GM12865 (cell line): ENCODE data around the gene SLC34A1.
"Not testable (repeated sequence)": the region's sequence is repeated elsewhere in the genome, so short reads cannot be mapped to it uniquely, and the experiment has no call there.

Experiments
- DNase-seq: peaks from one replicate; pipeline ENCODE4 v3.0.0; 2010; ENCODE audit warnings: low read depth
- H3K4me3 ChIP-seq: 2 replicates; pipeline ENCODE4 v1.5.1; 2011; ENCODE audit warnings: mild to moderate bottlenecking, low read depth, low read length, control low read depth
- CTCF ChIP-seq: IDR thresholded peaks from 2 replicates; pipeline ENCODE4 v1.5.1; 2011; ENCODE audit warnings: low read length, control low read depth, low read depth, inconsistent platforms; ENCODE audit not compliant: insufficient read depth; ENCODE audit errors: missing control alignments

SLC34A1 gene

GRCh38 chr5:177355868-177356168, 28.4 kb upstream of the SLC34A1 start:
- DNase-seq, result no peak
- no peak for TF ChIP-seq CTCF
- H3K4me3 ChIP-seq, result no peak overlapping the region

- no peak for TF ChIP-seq CTCF
- DNase-seq, result no peak
- no peak overlapping the region for H3K4me3 ChIP-seq
These were observed 27.5 kb upstream of the SLC34A1 start for GRCh38 chr5:177356746-177357145.

GRCh38 chr5:177357146-177357458, 27.1 kb upstream of the SLC34A1 start:
- TF ChIP-seq CTCF, result no peak
- no peak for DNase-seq
- no peak overlapping the region for H3K4me3 ChIP-seq

- H3K4me3 ChIP-seq, result peak within 1 kb of the TSS; percentile 69
- no peak for TF ChIP-seq CTCF
- peak; percentile 95 for DNase-seq
These were observed 26.5 kb upstream of the SLC34A1 start, which contains the start of gene RGS14 for GRCh38 chr5:177357459-177358351. RGS14 (plus strand) TSS chr5:177357924; CDS start chr5:177358025, 101 bp downstream.

GRCh38 chr5:177358370-177358819, 25.8 kb upstream of the SLC34A1 start:
- H3K4me3 ChIP-seq, result peak overlapping the region; percentile 69
- TF ChIP-seq CTCF, result no peak
- no peak for DNase-seq

GRCh38 chr5:177359451-177359851, 24.8 kb upstream of the SLC34A1 start:
- no peak for TF ChIP-seq CTCF
- H3K4me3 ChIP-seq, result peak overlapping the region; percentile 69
- DNase-seq, result no peak

DNA sequence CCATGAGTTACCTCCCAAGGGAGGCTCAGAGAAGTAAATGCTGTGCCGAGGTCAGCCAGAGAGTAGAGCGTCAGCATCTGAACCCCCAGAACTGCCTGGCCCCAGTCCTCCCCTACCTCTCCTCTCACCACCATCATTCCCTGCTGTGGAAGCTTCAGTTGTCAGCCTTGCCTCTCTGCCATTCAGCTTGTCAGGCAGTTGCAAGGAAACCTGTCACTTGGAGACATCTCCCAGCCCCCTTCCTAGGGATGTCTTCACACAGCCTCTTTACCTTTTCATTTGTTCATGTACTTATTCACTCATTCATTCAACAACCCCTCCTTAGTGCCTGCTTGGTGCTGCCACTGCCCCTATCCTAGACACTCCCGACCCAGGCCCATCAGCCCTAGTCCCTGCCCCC, 24.4 kb upstream of the SLC34A1 start:
- no peak overlapping the region; the same call in 1 of the 2 replicates for H3K4me3 ChIP-seq
- DNase-seq, result no peak
- TF ChIP-seq CTCF, result no peak

- H3K4me3 ChIP-seq, DNase-seq: not testable (repeated sequence)
These were observed 23.5 kb upstream of the SLC34A1 start for GRCh38 chr5:177360740-177361139.
